Spleen (tissue), 7 donors: ENCODE data around the gene PTPRN2.

Experiments used
- CTCF ChIP-seq, 11 experiments: fragments of 200-600 bp in 7 of 11; fragments of 450-650 bp in 4 of 11; sonication (generic) in 4 of 11; IDR thresholded peaks in 8 of 11; conservative IDR thresholded peaks in 3 of 11; 1 replicate in 7 of 11; 2 replicates in 4 of 11; pipeline versions ENCODE4 v1.4.0 to v1.8.0; 2016 to 2021; ENCODE audit warnings: antibody characterized with exemption in 11 of 11, inconsistent platforms in 4 of 11, mild to moderate bottlenecking in 1 of 11
- POLR2A ChIP-seq, 3 donors: fragments of 450-650 bp; IDR thresholded peaks; one replicate each; pipeline ENCODE4 v1.5.1; 2017; ENCODE audit warnings: antibody characterized with exemption in 3 of 3, mild to moderate bottlenecking in 1 of 3
- donor health status: DM: no; HTN: no; CAD: no; lungs with moderate emphysema.
- donor health status: DM: no; HTN: no; CAD: no.
- donor health status: DM: no; HTN: no; CAD: no.

- TF ChIP-seq CTCF (IDR thresholded peaks at IDR 0.05 in 8 of 11, conservative IDR thresholded peaks at IDR 0.05 in 3 of 11) (no peak), POLR2A (IDR thresholded peaks at IDR 0.05) (no peak)
Observed at GRCh38 chr7:157800281-157800680, 787.3 kb downstream of the PTPRN2 start.
